ENCODE results near the gene CHCHD1. TPM values are rescaled to one million over a fixed set of nuclear protein-coding genes. Genes with fewer than 3 reads are reported as not detected.
A peak's percentile ranks its signal among the peaks of the same experiment; 100 is the strongest.
"Not testable (repeated sequence)": the region's sequence is repeated elsewhere in the genome, so short reads cannot be mapped to it uniquely, and the experiment has no call there.

The CHCHD1 gene
- 21.1 TPM for total RNA-seq
- long read RNA-seq, transcript CHCHD1-201 (3 exons, 835 nt) = major isoform, 13 of 16 reads
- long read RNA-seq, partial matches to known transcripts = 2 of 16 reads
- long read RNA-seq, other reads (novel, unspliced or antisense) = 1 of 16 reads

GRCh38 chr10:73781879-73782748 lies at the start of gene CHCHD1:
CHCHD1 (plus strand) TSS chr10:73782048; CDS start chr10:73782076, 28 bp downstream.
- peak within 1 kb of the TSS; percentile 92 for H3K27ac ChIP-seq
- intact Hi-C loops (cut with DNase I) = no loop called here

GRCh38 chr10:73732426-73732825 lies 49.4 kb upstream of the CHCHD1 start:
- no peak for ATAC-seq
- H3K4me1 ChIP-seq = peaks cover 31% of the 10 kb centered on the region
- H3K27me3 ChIP-seq (ENCODE audit: low read depth) = no peaks in the 10 kb centered on the region
- H3K27ac ChIP-seq = no peak overlapping the region
- DNase-seq = no peak
- H3K36me3 ChIP-seq = peaks cover 50% of the 10 kb centered on the region
- intact Hi-C loops (cut with DNase I) = no loop called here
- no peak for TF ChIP-seq CTCF (IDR thresholded peaks at IDR 0.05)
- no peak overlapping the region for H3K4me3 ChIP-seq
- no peaks in the 10 kb centered on the region for H3K9me3 ChIP-seq

More at GRCh38 chr10:73781879-73782748, at the start of gene CHCHD1:
- no peak for TF ChIP-seq CTCF (IDR thresholded peaks at IDR 0.05)
- DNase-seq (peak; percentile 95), ATAC-seq (peak; percentile 84 to 86)
- H3K27me3 ChIP-seq (ENCODE audit: low read depth) = no peaks in the 10 kb centered on the region
- H3K4me3 ChIP-seq = peak within 1 kb of the TSS; percentile 95
- no peaks in the 10 kb centered on the region for H3K9me3 ChIP-seq
- peaks cover 36% of the 10 kb centered on the region for H3K36me3 ChIP-seq
- H3K4me1 ChIP-seq = peaks cover 50% of the 10 kb centered on the region

- Histone ChIP-seq H3K4me1 (peaks cover 31% of the 10 kb centered on the region), H3K9me3 (no peaks in the 10 kb centered on the region), H3K4me3 (no peak overlapping the region), H3K36me3 (peaks cover 50% of the 10 kb centered on the region), H3K27me3 (ENCODE audit: low read depth) (no peaks in the 10 kb centered on the region), H3K27ac (no peak overlapping the region)
- no peak for DNase-seq
- no peak for ATAC-seq
- TF ChIP-seq CTCF (IDR thresholded peaks at IDR 0.05) = no peak
- intact Hi-C loops (cut with DNase I) = no loop called here
These were observed 48.8 kb upstream of the CHCHD1 start for GRCh38 chr10:73732931-73733623.

GRCh38 chr10:73734028-73734720 lies 47.7 kb upstream of the CHCHD1 start:
- H3K36me3 ChIP-seq = peaks cover 49% of the 10 kb centered on the region
- DNase-seq (no peak), ATAC-seq (no peak)
- H3K4me1 ChIP-seq = peaks cover 28% of the 10 kb centered on the region
- TF ChIP-seq CTCF (IDR thresholded peaks at IDR 0.05) = no peak
- H3K4me3 ChIP-seq = no peak overlapping the region
- H3K9me3 ChIP-seq = no peaks in the 10 kb centered on the region
- no peak overlapping the region for H3K27ac ChIP-seq
- no peaks in the 10 kb centered on the region for H3K27me3 ChIP-seq (ENCODE audit: low read depth)
- intact Hi-C loops (cut with DNase I) = no loop called here

- peaks cover 24% of the 10 kb centered on the region for H3K4me1 ChIP-seq
- H3K9me3 ChIP-seq = no peaks in the 10 kb centered on the region
- H3K4me3 ChIP-seq = no peak overlapping the region
- DNase-seq (no peak), ATAC-seq (no peak)
- intact Hi-C loops (cut with DNase I) = no loop called here
- TF ChIP-seq CTCF (IDR thresholded peaks at IDR 0.05) = no peak
- peaks cover 54% of the 10 kb centered on the region for H3K36me3 ChIP-seq
- no peaks in the 10 kb centered on the region for H3K27me3 ChIP-seq (ENCODE audit: low read depth)
- no peak overlapping the region for H3K27ac ChIP-seq
These were observed 47.0 kb upstream of the CHCHD1 start for GRCh38 chr10:73734796-73735305.

- DNase-seq; ATAC-seq; H3K9me3 ChIP-seq; H3K27me3 ChIP-seq (ENCODE audit: low read depth); intact Hi-C loops (cut with DNase I); H3K27ac ChIP-seq; H3K4me3 ChIP-seq: not testable (repeated sequence)
- peaks cover 27% of the 10 kb centered on the region for H3K36me3 ChIP-seq
- peaks cover 26% of the 10 kb centered on the region for H3K4me1 ChIP-seq
These were observed 41.2 kb upstream of the CHCHD1 start for GRCh38 chr10:73740501-73741254.
